ENCODE measurements around the gene TPM1.

Gene TPM1

DNA sequence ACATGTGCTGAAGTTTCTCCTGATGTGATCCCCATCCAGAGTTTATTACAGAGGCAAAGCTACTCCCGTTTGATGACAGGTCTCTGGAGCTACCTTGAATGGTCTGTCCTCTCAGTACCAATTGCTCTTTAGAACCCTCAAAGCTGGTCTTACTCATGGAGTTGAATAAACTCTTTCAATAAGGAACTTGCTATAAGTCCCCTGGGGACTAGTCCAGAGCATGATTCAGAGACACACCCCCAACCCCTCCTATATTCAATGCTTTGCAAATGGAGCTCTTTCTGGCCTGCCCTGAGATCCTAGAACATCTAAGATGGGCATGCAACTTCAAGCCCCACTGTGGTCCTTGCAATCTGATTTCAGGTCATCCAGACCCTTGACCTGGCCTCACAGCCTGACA, 23.9 kb upstream of the TPM1 start:
- no peak for DNase-seq

DNA sequence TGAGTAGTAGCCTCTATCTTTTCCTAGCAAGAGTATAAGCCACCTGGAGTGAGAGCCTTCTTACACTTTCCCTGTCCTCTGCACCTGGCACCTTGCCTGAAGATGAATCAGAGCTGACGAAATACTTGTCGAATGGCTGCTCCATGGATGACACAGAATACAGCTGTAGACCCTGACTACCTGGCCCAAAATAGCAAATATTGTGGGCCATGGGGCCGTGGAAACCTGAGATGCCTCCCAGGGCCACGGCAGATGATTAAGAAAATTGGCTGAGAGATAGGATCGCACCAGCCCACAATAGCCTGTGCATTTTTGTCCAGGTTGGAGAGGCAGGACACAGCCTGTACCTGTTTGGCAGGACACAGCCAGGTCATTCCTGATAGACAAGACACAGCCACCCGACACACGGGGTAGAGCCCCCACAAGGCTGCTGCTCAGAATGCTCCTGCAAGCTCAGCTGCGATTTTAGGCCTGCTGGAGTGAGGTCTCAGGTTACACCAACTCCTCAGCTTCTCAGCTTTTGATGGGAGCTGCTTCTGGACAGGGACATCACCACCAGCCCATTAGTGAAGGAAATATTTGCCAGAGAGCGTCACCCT, 22.9 kb upstream of the TPM1 start:
- DNase-seq: no peak

DNA sequence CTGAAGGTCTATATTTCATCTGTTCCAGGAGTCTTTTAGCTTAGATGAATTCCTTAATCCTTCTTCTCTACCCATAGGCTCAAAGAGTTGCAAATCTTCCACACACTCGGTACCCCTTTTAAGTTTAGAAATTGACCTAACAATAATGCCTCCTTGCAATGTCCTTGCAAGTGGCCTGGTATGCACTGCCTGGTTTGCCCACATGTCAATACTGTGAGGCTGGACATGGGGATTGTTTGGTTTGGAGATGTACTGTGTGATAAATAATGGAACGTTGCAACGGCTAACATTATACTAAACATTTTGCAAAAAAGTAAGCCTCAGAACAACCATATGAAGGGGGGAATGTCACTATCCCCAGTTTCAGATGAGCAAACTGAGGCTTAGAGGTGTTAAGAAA, 22.4 kb upstream of the TPM1 start:
- no peak for DNase-seq

DNA sequence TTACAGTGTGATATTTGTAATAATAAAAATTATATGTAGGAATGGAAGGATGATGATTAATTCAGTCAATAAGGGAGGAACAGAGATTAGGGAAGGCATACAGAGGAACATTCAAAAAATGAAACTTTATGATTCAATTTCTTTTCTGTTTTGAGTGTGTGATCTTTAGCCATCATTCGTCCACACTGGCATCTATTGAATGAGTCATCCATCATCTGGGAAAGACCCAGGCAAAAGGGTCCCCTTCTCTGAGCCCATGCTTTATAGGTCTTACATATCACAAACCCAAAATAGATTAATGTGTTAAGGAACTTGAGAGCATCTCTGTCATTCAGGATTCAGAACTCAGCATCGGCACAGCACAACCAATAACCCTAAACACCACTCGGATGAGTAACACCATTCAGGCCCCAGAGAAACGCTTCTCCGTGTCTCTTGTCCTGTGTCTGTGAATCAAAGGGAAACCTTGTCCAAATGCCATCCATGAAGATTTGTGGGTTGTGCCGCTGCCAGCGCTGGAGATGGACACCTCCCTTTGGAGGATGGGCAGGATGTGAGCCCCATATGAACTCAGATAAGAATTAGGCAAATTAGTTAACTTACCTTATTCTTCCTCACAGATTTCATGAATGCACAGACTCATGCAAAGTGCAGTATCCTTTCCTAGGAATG, 21.7 kb upstream of the TPM1 start:
- no peak for DNase-seq

DNA sequence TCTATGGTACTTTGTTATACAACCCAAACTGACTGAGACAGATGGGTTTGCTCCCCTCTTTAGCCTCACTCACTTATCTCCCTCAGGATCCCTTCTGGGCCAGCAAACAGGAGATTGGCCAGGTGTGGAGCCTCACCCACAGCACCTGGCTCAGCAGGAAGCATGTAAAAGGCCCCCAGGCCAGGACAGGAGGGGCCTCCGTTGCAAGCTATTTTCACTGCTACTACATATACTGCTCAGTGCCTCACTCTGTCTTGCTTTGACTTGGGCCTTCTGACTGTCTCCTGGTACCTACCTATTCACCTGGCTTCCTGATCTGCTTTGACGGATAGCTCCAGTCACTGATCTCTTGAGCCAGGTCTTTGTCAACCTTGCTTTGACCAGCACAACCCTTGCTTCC, 20.4 kb upstream of the TPM1 start:
- DNase-seq: no peak

DNA sequence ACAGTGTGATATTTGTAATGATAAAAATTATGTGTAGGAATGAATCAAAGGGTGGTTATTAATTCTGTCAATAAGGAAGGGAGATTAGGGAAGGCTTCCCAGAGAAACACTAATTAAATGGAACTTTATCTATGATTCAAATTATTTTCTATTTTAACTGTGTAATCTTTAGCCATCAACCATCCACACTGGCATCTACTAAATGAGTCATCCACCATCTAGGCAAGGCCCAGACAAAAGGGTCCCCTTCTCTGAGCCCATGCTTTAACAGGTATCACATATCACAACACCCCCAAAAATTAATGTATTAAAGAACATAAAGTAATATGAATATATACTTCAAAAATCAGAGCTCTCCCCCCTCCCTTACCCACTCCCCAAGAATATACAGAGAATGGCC, 19.9 kb upstream of the TPM1 start:
- no peak for DNase-seq

DNA sequence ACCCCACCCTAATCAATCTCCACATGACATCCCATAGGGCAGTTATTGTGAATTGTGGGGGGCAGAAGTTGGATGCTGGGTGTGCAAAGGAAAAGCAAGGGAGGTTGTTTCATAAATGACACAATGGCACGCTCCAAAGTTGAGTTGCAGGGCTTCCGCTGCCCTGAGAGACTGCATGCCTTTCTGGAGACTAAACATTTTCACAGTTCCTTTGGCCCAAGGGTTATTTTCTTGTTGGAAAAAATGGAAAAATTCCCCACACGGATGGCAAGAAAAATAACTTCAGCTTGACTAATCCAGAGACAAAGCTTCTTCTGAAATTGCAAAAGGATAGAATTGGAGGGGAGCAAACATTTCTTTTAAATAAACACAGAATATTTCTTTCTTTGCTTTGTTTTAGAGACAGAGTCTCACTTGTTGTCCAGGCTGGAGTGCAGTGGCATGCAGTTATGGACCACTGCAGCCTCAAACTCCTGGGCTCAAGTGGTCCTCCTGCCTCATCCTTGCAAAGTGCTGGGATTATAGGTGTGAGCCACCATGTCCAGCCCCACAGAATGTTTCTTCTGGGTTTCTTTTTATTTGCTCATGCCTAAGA, 19.1 kb upstream of the TPM1 start:
- DNase-seq: no peak

DNA sequence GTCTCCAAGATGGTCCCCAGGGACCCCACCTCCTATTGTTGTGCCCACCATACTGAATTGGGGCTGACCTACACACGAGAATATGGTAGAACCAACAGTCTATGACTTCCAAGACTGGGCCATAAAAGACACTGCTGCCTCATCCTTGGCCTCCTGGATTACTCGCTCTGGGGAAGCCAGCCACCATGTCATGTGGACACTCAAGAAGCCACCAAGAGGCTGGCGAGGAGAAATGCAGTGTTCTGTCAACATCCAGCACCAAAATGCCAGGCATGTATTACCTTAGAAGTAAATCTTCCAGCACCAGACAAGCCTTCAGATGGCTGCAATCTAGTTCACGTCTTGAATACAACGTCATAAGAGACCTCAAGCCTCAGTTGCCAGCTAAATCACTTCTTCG, 17.1 kb upstream of the TPM1 start:
- DNase-seq: no peak

DNA sequence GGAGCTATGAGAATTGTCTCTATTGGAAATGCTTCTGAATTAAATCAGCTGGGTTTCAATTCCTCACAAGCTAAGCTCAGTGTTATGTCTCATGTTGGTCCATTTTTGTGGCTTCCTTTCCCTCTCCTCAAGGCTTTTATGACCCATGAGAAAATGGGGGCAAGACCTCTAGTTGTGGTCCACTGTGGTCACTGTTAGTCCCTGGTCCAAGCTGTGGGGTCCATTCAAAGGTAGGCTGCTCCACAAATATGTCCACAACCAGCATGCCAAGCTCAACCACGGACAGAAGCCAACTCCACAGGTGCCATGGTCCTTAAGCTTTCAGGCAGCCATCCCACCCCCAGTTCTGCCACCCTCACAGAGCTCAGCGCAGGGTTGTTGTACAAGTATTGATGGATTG, 14.9 kb upstream of the TPM1 start:
- no peak for DNase-seq

DNA sequence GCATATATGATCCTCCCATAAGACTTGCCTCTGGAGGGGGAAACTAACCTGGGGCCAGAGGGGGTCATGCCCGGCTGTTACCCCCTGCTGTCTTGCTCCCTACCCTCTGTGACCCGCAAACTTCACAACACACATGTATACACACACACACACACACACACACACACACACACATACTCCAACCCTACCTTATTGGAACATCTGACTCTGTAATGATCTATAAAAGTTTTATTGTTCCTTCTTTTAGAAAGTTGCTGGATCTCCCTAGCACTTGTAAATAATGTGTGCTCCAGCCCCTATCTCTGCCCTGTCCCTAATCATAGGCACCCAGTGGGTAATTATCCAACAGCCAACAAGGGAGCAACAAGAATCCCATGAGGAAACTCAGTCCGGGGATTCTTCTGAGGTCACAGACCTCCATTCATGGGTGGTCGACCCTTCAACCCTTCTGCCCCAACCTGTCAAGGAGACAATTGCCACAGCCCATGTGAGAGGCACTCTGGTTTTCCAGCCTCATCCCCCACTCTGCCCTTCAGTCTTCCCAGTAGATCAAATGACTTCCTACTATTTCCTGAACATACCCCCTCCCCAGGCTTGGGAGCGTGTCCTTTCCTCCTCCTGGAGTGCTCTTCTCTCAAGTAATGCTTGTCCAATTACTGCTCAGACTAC, 14.0 kb upstream of the TPM1 start:
- DNase-seq: no peak

DNA sequence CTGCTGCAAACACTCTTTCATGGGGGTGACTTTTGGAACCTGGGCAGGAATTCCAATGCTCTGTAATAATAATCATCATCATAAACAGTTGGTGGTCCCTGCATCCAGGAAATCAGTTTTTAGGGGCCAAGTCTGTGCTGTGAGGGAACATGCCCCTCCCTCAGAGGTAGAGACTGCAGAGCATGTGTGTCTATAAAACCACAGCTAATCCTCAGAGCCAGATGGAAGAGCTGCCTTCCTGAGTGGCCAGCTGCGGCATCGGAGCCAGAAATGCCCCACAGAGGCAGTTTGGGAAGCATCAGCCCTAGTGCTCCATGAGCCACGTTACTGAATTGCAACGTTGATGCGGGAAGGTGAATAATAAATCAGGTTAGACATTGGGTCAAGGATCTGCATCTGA, 12.9 kb upstream of the TPM1 start:
- no peak for DNase-seq

DNA sequence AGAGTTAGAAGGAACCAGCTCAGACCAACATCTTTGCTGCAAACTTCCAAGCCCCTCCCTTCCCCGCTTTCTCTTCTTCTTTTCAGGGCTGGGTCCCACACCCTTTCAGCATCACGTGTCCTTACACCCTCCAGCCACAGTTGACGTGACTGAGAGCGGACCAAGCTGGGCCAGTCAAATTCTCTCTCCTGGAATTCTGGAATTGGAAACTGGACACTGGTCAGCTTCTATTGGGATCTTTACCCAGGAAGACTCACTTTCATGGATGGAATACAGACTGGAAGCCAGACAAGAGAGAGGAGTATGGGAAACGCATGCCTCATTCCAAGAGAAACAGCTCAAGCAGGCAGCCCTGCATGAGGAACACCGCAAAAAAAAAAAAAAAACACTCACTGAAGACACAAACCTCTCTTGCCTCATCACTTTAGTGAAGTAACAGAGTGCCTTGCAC, 12.4 kb upstream of the TPM1 start:
- no peak for DNase-seq

DNA sequence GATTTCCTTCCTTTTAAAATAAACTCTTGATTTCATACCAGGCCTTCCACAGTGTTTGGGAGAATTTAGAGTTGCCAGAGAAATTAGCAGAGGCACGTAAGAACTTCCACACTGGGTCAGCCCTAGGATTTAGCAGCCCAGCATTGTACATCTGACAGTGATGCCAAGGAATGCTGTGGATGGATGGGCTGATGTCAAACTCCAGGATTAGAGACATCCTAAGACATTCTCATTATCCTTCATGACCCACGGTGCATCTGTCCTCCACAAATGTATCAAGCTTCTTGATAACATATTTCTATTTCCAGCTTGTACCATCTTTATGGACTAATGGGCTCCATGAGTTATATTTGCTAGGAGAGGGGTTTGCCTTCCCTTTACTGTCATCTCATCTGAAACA, 8.0 kb upstream of the TPM1 start:
- no peak for DNase-seq

DNA sequence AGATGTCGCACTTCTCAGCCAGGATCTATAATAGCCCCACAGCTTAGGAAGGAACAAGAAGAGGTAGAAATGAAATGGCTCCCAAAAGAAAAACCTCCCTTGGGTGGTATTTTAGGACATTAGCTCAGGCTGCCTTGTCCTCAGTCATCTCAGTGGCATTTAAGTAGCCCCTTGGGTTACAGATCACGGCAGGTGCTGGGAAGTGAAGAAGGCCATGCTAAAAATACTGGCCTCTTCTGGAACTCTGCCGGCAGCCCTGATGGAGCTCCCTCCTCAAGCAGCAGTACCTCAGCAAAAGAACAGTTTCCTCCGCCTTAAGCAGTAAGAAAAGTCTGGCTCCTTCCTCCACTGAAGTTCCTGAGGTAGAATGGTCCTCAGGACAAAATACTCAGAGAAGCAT, 7.3 kb upstream of the TPM1 start:
- no peak for DNase-seq

DNA sequence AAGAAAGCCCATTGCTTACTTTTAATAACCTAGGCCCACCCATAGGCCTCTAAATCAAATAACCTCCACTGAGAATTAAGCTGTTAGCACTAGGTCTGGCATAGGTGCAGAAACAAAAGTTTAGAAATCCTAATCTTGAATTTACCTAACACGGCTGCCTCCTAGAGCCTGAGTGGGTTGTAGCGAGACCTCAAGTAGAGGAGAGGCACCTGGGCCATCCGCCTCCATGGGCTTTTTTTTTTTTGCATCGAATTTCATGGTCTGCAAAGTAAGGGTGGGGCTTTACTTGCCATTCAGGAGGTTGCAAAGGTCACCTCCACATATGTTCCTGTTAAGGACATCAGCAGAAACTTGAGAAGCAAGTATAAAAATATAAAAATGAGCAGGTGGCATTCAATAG, 6.6 kb upstream of the TPM1 start:
- DNase-seq: no peak

DNA sequence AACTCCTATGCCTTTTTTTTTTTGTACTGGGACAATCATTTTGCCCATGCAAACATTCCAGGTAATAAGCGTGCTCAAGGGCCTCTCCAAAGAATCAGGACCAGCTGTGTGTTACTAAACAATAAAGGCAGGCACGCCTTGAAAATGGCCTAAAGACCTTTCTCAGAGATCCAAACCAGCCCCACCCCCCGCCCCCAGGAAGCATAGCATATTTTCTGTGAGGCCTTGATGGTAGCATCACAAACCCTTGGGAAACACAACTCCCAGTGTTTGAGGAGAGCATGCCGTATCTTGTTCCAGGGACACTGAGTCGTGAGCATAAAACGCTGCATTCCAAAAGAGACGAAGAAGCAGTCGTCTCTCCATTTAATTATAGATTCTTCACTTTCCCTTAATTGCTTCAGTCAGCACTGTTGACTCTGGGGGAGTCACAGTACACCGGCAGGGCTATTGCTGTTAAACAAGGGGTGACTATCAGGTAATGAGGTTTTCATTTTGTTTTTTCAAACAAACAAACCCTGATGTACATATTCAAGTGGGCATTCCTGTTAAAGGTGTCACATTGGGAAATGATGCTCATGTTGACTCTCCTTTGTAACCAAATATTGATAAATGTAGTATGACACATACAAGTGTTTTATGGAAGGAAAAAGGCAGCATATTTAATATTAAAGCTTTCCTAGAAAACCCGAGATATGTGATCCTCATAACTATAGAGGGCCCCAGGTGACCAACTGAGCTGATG, 4.4 kb upstream of the TPM1 start:
- no peak for DNase-seq

DNA sequence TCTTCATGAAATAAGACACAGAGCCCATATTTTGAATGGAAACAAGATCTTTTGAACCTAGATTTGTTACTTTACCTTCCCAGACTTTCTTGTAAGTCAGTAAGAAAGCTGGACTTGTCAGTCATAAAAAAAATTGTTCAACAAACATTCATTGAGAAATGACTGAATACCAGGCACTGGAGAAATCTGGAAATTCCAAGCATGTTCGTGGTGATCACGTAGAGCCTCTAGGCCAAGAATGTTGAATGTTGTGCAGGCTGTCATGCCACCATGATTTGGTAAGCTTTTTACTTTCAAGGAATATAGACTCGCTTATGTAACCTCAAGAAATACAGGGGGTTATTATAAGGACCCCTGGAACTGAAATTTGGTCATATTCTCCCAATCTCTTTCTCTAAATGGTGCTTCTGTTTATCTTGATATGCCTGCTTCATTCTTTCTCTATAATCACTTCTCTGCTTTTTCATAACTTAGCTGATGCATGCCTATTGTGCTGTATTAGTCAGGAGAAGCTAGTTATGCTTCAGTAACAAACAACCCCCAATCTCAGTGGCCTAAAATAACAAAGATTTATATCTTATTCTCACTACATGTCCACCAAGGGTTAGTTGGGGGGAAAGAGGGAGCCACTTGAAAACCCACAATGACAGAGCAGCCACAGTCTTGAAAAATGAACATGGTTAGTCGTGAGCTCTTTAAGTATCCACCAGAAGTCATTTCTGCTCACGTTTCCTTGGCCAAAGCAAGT, 3.4 kb upstream of the TPM1 start:
- DNase-seq: no peak

DNA sequence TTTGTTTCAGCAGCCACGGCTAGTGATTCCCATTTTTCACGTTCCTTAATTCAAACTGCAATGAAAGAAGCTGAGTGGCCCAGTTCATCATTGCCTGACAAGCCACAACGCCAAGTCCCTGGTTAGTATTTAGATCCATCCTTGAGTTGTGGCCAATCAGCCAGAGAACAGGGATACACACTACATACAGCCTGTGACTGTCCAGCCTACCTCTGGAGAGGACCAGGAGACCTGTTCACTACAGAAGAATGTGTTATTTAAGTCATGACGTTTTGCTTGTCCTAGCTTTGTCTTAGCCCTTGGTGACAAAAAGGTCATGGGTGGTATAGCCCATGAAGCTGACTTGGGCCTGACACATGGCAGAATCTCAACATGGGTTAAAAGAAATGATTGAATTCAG, 2.7 kb upstream of the TPM1 start:
- no peak for DNase-seq

DNA sequence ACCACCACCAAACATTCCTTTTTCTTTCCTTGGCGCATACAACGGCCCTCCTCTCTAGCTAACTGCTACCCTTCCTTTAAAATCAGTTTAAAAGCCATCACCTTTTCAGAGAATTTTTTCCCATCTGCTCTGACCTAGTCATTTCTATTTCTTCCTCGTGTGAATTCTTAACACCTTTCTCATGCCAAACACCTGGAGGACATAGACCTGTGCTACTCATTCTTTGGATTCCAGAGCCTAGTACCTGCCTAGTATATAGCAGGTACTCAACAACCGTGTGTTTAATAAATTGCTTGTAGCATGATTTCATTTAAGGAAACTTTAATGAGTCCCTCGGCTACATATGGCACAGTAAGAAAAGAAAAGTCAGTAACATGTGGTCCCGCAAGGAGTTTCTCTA, 2.0 kb upstream of the TPM1 start:
- no peak for DNase-seq

DNA sequence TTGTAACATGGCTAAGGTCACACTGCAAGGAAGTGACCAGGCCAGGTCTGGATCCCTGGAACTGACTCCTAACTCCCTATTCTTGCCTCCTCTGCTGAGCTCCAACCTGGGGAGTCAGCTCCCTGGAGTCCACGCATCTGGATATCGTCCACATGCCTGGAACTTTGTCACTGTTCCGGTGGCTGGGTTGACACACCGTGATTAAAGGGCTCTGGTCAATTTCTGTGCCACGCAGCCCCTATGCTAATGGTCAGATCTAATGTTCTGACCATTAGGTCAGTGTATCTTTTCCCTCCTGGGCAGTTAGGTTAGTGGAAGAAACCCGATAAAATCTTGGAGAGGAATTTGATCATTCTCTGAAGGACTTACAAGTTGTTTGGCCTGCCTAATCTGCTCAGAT, 1.6 kb upstream of the TPM1 start:
- DNase-seq: no peak

DNA sequence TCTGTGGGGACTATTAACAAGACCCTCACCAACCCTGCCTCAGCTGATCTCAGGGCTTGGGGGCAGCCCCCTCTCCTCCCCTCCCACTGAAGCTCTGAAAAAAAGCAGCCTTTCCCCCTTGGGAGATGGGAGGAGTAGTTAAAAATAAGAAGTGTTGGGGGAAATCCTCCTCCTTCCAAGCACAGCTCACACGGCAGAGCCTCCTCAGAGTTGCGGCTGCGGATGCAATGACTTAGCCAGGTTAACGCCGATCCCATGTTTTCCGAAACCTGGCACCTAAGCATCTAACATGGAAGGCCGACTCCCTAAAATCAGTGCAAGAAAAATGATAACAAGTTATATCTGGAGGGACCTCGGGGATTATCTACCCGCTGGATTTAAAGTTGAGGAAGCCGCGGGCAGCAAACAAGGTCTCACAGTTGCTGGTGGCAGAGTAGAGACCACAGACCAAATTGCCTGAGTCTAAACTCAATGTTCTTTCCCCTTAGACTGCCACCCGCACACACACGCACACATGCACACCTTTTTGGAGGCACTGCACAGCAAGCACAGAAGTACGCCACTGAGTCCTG, 1.1 kb upstream of the TPM1 start:
- no peak for DNase-seq

DNA sequence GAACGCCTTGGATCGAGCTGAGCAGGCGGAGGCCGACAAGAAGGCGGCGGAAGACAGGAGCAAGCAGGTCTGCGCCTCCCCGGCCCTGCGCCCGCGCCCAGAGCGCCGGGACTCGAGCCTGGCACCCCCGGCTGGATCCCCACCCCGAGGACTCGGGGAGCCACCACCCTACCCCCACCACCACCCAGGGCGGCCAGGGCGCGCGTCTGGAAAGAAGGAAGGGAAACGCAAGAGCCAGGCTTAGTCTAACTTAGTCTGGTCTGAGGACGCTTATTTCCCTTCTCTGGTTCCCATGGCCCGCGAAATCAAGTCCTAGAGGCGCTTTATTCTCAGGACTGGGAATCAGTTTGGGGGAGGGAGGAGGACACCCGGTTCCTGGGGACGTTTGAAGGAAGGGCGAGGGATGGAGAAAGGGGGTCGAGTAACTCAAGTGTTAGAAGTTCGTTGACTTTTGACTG, 359 bp downstream of the TPM1 start:
- DNase-seq: no peak

Measured in NCI-H1105 (cell line).